Measurements from ENCODE around the gene FBH1. TPM values are rescaled to one million over a fixed set of nuclear protein-coding genes. Genes with fewer than 3 reads are reported as not detected.
"Not testable (repeated sequence)": the region's sequence is repeated elsewhere in the genome, so short reads cannot be mapped to it uniquely, and the experiment has no call there.

Gene FBH1
- total and polyA plus RNA-seq, 12 donors: 68.9 to 165 (median 106) TPM

DNA sequence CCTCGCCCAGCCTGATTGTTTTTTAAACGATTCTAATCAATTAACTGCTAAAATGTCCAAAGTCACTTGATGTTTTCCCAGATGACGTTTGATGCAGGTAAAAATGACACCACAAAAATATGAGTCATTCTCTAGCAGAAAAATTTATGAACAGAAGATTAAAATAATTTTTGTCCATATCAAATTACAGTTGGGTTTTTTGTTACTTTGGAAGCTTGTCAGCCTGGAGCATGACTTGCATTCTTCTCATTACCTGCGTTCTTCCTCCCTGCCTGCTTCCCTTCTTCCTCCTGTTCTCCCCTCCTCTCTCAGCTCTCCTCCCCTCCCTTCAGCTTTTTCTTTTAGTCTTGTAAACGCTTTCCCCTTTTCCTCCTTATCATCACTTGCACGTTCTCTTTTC, 68.6 kb downstream of the FBH1 start:
- Histone ChIP-seq H3K27ac (no peak overlapping the region), H3K4me3 (no peak overlapping the region), H3K36me3 (replicated peaks in 1 of 2) (peaks cover 0 to 9% of the 10 kb centered on the region in 2 donors), H3K27me3 (no peaks in the 10 kb centered on the region), H3K9me3 (replicated peaks in 1 of 3) (no peaks in the 10 kb centered on the region), H3K4me1 (replicated peaks in 1 of 2) (no peaks in the 10 kb centered on the region)
- intact Hi-C loops (cut with DNase I): no loop called here
- DNase-seq: no peak
- 73 to 83% (median 78%) methylated on average over 6 of the region's 6 CpGs for WGBS, 4 donors
- TF ChIP-seq POLR2A (IDR thresholded peaks at IDR 0.05): no peak
- TF ChIP-seq, protein P1, sequence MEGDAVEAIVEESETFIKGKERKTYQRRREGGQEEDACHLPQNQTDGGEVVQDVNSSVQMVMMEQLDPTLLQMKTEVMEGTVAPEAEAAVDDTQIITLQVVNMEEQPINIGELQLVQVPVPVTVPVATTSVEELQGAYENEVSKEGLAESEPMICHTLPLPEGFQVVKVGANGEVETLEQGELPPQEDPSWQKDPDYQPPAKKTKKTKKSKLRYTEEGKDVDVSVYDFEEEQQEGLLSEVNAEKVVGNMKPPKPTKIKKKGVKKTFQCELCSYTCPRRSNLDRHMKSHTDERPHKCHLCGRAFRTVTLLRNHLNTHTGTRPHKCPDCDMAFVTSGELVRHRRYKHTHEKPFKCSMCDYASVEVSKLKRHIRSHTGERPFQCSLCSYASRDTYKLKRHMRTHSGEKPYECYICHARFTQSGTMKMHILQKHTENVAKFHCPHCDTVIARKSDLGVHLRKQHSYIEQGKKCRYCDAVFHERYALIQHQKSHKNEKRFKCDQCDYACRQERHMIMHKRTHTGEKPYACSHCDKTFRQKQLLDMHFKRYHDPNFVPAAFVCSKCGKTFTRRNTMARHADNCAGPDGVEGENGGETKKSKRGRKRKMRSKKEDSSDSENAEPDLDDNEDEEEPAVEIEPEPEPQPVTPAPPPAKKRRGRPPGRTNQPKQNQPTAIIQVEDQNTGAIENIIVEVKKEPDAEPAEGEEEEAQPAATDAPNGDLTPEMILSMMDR (IDR thresholded peaks at IDR 0.05): no peak

DNA sequence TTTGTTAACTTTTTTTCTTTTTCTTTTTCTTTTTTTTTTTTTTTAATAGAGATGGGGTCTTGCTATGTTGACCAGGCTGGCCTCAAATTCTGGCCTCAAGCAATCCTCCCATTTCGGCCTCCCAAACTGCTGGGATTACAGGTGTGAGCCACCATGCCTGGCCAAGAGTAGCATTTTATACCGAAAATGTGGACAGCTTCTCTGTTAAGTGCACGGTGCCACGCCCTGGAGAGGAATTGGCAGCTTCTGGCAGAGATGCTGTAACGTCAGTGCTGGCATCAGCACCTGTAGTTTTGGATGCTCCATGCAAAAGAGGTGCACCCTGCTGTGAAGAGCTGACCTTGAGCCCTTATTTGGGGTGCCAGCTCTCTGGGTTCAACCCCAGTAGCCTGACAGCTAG, 69.1 kb downstream of the FBH1 start:
- H3K36me3 ChIP-seq (replicated peaks in 1 of 2): peaks cover 0 to 9% of the 10 kb centered on the region in 2 donors
- H3K27me3 ChIP-seq: no peaks in the 10 kb centered on the region
- peak in 1 of 7 donors; percentile 21 for DNase-seq
- no peaks in the 10 kb centered on the region for H3K4me1 ChIP-seq (replicated peaks in 1 of 2)
- no peak overlapping the region for H3K27ac ChIP-seq
- intact Hi-C loops (cut with DNase I): no loop called here
- 93 to 96% (median 94%) methylated on average over 4 to 5 of the region's 5 CpGs for WGBS, 4 donors
- TF ChIP-seq, protein P1 (IDR thresholded peaks at IDR 0.05): no peak
- TF ChIP-seq POLR2A (IDR thresholded peaks at IDR 0.05): no peak
- no peaks in the 10 kb centered on the region for H3K9me3 ChIP-seq (replicated peaks in 1 of 3)
- H3K4me3 ChIP-seq: no peak overlapping the region

DNA sequence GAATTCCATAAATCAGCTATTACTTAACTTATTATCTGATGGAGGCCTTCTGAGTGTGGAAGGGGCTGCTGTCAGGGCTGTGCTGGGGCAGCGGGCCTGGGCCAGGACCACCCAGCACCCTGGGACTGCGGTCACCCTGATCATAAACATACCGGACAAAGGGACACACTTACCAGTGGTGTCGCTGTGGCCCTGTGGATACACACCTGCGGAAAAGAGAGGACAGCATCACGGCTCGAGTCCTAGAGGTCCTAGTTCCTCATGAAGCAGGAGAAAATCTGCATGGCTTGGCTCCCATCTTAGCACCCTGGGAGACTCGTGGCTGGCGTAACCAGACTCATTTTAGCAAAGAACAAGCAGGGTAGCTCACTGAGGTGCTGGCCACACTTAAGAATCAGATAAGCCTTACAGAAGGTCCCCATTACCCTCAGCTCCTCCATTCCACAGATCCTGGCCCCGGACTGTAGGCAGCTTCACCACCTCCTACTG, 69.6 kb downstream of the FBH1 start:
- TF ChIP-seq POLR2A (IDR thresholded peaks at IDR 0.05): no peak
- TF ChIP-seq, protein P1 (IDR thresholded peaks at IDR 0.05): no peak
- no peaks in the 10 kb centered on the region for H3K4me1 ChIP-seq (replicated peaks in 1 of 2)
- H3K4me3 ChIP-seq: no peak overlapping the region
- H3K27me3 ChIP-seq: no peaks in the 10 kb centered on the region
- intact Hi-C loops (cut with DNase I): no loop called here
- peak in 1 of 7 donors; percentile 24 for DNase-seq
- 82 to 93% (median 88%) methylated on average over 9 to 10 of the region's 10 CpGs for WGBS, 4 donors
- no peaks in the 10 kb centered on the region for H3K9me3 ChIP-seq (replicated peaks in 1 of 3)
- H3K27ac ChIP-seq: no peak overlapping the region
- H3K36me3 ChIP-seq (replicated peaks in 1 of 2): peaks cover 0 to 9% of the 10 kb centered on the region in 2 donors

DNA sequence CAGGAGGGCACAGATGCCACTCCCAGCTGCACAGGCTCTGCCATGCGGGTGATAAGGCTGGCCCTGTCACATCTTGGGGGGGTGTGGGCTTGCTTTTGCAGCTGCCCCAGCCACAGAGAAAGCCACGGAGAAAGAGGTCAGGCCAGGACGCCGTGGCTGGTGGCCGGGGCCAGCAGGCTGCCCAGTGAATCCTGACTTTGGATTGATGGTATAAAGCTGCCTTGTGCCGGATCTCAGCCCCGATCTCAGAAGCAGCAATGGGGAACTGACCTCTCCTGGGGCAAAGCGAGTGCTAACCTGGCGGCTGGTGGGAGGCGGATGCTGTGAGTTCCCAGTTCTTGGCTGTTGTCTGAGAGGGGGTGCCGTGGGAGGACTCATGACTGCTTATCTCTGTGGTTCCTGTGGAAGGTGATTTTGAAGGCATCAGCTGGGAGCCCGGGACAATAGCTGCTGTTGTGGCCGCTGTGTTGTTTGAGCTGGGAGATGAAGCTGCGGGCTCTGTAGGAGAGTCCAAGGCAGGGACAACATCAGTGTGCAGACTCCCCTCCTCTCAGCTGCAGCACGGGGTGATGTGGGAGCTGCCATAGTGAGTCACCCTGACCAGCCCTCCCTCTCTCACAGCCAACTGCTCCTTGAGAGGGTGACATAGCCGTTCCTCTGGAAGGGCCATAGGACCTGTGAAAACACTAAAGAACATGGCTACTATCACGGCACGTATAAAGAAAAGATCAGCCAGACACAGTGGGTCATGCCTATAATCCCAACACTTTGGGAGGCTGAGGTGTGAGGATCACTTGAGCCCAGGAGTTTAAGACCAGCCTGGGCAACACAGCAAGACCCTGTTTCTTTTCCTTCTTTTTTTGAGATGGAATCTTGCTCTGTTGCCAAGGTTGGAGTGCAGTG, 70.3 kb downstream of the FBH1 start:
- Histone ChIP-seq H3K4me3 (no peak overlapping the region), H3K9me3 (replicated peaks in 1 of 3) (no peaks in the 10 kb centered on the region), H3K27ac (no peak overlapping the region), H3K4me1 (replicated peaks in 1 of 2) (no peaks in the 10 kb centered on the region), H3K36me3 (replicated peaks in 1 of 2) (peaks cover 0 to 9% of the 10 kb centered on the region in 2 donors), H3K27me3 (no peaks in the 10 kb centered on the region)
- intact Hi-C loops (cut with DNase I): no loop called here
- TF ChIP-seq, protein P1 (IDR thresholded peaks at IDR 0.05): no peak
- no peak for TF ChIP-seq POLR2A (IDR thresholded peaks at IDR 0.05)
- DNase-seq: peak in 1 of 7 donors; percentile 35
- 87 to 91% (median 88%) methylated on average over 12 to 18 of the region's 18 CpGs for WGBS, 4 donors

DNA sequence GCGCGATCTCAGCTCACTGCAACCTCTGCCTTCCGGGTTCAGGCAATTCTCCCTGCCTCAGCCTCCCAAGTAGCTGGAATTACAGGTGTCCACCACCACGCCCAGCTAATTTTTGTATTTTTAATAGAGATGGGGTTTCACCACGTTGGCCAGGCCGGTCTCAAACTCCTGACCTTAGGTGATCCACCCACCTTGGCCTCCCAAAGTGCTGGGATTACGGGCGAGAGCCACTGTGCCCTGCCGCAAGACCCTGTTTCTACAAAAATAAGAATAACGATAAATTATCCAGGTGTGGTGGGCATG, 70.9 kb downstream of the FBH1 start:
- DNase-seq: peak in 1 of 7 donors; percentile 17
- H3K36me3 ChIP-seq (replicated peaks in 1 of 2); H3K4me1 ChIP-seq (replicated peaks in 1 of 2); H3K9me3 ChIP-seq (replicated peaks in 1 of 3); H3K27me3 ChIP-seq; H3K27ac ChIP-seq; intact Hi-C loops (cut with DNase I); H3K4me3 ChIP-seq: not testable (repeated sequence)
- WGBS, 4 donors: 94 to 98% (median 97%) methylated on average over 10 of the region's 10 CpGs
